ENCODE data around the gene MME.

DNA sequence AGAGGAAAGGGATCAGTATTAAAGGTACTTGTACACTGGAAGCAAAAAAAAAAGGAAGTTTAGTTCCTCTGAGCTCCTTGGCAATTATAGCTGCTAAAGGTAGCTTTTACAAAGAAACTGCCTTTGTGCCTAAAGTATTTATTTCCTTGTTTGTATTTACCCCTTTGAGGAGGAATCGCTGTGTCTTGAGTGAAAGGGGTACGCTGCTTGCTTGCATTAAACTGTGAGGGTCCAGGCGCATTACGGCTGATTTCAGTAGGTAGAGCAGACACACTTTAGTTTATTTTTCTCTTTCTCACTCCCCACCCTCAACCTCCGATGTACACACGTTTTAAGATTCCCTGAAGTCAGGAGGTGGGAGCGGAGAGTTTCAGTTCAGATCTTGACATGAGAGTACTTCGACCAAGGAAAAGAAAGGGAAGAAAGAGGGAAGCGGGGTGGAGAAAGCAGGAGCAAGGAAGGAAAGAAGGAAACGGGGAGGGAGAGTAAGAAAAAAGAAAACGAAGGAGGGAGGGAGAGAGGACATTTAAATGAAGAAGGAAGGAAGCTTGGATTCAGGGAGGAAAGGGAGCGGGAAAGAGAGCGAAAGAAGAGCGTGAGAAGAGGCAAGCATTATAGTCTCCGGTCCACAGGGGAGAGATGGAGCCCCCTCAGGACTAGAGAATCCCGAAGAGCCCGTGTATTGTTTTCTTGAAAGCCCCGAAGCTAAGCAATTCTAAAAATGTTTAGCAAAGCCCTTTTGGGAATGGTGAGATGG lies 1.2 kb upstream of the MME start:
- TF ChIP-seq, protein P1, sequence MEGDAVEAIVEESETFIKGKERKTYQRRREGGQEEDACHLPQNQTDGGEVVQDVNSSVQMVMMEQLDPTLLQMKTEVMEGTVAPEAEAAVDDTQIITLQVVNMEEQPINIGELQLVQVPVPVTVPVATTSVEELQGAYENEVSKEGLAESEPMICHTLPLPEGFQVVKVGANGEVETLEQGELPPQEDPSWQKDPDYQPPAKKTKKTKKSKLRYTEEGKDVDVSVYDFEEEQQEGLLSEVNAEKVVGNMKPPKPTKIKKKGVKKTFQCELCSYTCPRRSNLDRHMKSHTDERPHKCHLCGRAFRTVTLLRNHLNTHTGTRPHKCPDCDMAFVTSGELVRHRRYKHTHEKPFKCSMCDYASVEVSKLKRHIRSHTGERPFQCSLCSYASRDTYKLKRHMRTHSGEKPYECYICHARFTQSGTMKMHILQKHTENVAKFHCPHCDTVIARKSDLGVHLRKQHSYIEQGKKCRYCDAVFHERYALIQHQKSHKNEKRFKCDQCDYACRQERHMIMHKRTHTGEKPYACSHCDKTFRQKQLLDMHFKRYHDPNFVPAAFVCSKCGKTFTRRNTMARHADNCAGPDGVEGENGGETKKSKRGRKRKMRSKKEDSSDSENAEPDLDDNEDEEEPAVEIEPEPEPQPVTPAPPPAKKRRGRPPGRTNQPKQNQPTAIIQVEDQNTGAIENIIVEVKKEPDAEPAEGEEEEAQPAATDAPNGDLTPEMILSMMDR (IDR thresholded peaks at IDR 0.05): no peak
- TF ChIP-seq POLR2A (IDR thresholded peaks at IDR 0.05): no peak

Data from vagina (tissue), 2 donors.